GM23338 (cell line): ENCODE results near the gene OPN4. TPM values are rescaled to one million over a fixed set of nuclear protein-coding genes. Genes with fewer than 3 reads are reported as not detected.
"Not testable (repeated sequence)": the region's sequence is repeated elsewhere in the genome, so short reads cannot be mapped to it uniquely, and the experiment has no call there.

Experiments used
- ATAC-seq: fragments of 200-7000 bp; cut with Tn5 transposase; 3 replicates; pipeline ENCODE4 v1.9.1; 2020
- DNase-seq: peaks from one replicate; pipeline ENCODE4 v3.0.0-alpha.2; 2015; ENCODE audit warnings: low spot score
- H2AFZ ChIP-seq: fragments of 200-600 bp; sonication (generic); 2 replicates; pipeline ENCODE4 v1.8.0; 2016; ENCODE audit warnings: antibody characterized with exemption, mild to moderate bottlenecking, moderate library complexity
- H3F3A ChIP-seq: fragments of 200-600 bp; sonication (generic); replicated peaks from 2 replicates; pipeline ENCODE4 v1.8.0; 2017; ENCODE audit warnings: antibody characterized with exemption, mixed run types, low read depth
- H3K27ac ChIP-seq: fragments of 200-600 bp; sonication (generic); 2 replicates; pipeline ENCODE4 v1.6.1; 2016; ENCODE audit warnings: low read depth
- H3K27me3 ChIP-seq: fragments of 200-600 bp; sonication (generic); 2 replicates; pipeline ENCODE4 v1.8.0; 2016; ENCODE audit warnings: mild to moderate bottlenecking, mixed run types, moderate library complexity; ENCODE audit not compliant: insufficient read depth
- H3K36me3 ChIP-seq: fragments of 200-600 bp; sonication (generic); 2 replicates; pipeline ENCODE4 v1.8.0; 2016; ENCODE audit warnings: mild to moderate bottlenecking; ENCODE audit not compliant: insufficient read depth
- H3K4me1 ChIP-seq: fragments of 200-600 bp; sonication (generic); 2 replicates; pipeline ENCODE4 v1.8.0; 2016; ENCODE audit warnings: mild to moderate bottlenecking, moderate library complexity; ENCODE audit not compliant: insufficient read depth
- H3K4me2 ChIP-seq: fragments of 200-600 bp; sonication (generic); 2 replicates; pipeline ENCODE4 v1.7.1; 2017; ENCODE audit warnings: mixed run types
- H3K4me3 ChIP-seq: fragments of 200-600 bp; sonication (generic); 2 replicates; pipeline ENCODE4 v1.6.1; 2016; ENCODE audit warnings: mixed run types
- H3K79me2 ChIP-seq: fragments of 200-600 bp; sonication (generic); replicated peaks from 2 replicates; pipeline ENCODE4 v1.8.0; 2017; ENCODE audit warnings: mild to moderate bottlenecking; ENCODE audit not compliant: insufficient read depth
- H3K9me2 ChIP-seq: fragments of 200-600 bp; sonication (generic); 2 replicates; pipeline ENCODE4 v1.8.0; 2017; ENCODE audit not compliant: insufficient read depth
- H4K20me1 ChIP-seq: fragments of 200-600 bp; sonication (generic); replicated peaks from 2 replicates; pipeline ENCODE4 v1.8.0; 2017; ENCODE audit warnings: mild to moderate bottlenecking; ENCODE audit not compliant: insufficient read depth
- H3K27ac Mint-ChIP-seq: 2 replicates; pipeline ENCODE4 v1.8.0; 2020; ENCODE audit warnings: inconsistent platforms, mild to moderate bottlenecking, moderate library complexity, mixed read lengths
- H3K27me3 Mint-ChIP-seq: 3 replicates; pipeline ENCODE4 v1.8.0; 2022; ENCODE audit warnings: low read depth, mild to moderate bottlenecking, moderate library complexity, mixed read lengths, inconsistent platforms; ENCODE audit not compliant: insufficient read depth, poor library complexity
- H3K36me3 Mint-ChIP-seq: 3 replicates; pipeline ENCODE4 v1.8.0; 2021; ENCODE audit warnings: low read depth, mild to moderate bottlenecking, inconsistent platforms, moderate library complexity, mixed read lengths
- H3K4me1 Mint-ChIP-seq: 3 replicates; pipeline ENCODE4 v1.8.0; 2020; ENCODE audit warnings: mild to moderate bottlenecking, inconsistent platforms, mixed read lengths
- H3K4me3 Mint-ChIP-seq: 3 replicates; pipeline ENCODE4 v1.8.0; 2021; ENCODE audit warnings: moderate library complexity, mild to moderate bottlenecking, inconsistent platforms, mixed read lengths
- H3K9me3 Mint-ChIP-seq: 3 replicates; pipeline ENCODE4 v1.8.0; 2020; ENCODE audit warnings: moderate library complexity, mild to moderate bottlenecking, inconsistent platforms, mixed read lengths
- CREB1 ChIP-seq: fragments of 250-450 bp; sonication (Bioruptor Pico); IDR thresholded peaks from 2 replicates; pipeline ENCODE4 v1.5.0; 2020; ENCODE audit warnings: low read depth, mild to moderate bottlenecking, moderate library complexity
- CTCF ChIP-seq, 2 experiments: fragments of 200-600 bp in 1 of 2; sonication (generic) in 1 of 2; conservative IDR thresholded peaks; 2 replicates each; pipeline versions ENCODE4 v1.5.1 to v1.6.1; 2016 to 2017; ENCODE audit warnings: antibody characterized with exemption in 2 of 2, low read depth in 2 of 2, mild to moderate bottlenecking in 2 of 2, moderate library complexity in 1 of 2
- EZH2 ChIP-seq: fragments of 200-600 bp; sonication (generic); IDR thresholded peaks from one replicate; pipeline ENCODE4 v1.8.0; 2017; ENCODE audit warnings: antibody characterized with exemption, mild to moderate bottlenecking, low read depth; ENCODE audit not compliant: unreplicated experiment
- EZH2phosphoT487 ChIP-seq: fragments of 200-600 bp; sonication (generic); IDR thresholded peaks from one replicate; pipeline ENCODE4 v1.8.1; 2018; ENCODE audit warnings: antibody characterized with exemption; ENCODE audit not compliant: unreplicated experiment
- JUNB ChIP-seq: IDR thresholded peaks from one replicate; pipeline ENCODE4 v1.6.1; 2016; ENCODE audit warnings: antibody characterized with exemption; ENCODE audit not compliant: unreplicated experiment
- NANOG ChIP-seq: IDR thresholded peaks from 2 replicates; pipeline ENCODE4 v1.6.1; 2016; ENCODE audit warnings: antibody characterized with exemption, borderline replicate concordance
- POLR2AphosphoS5 ChIP-seq: IDR thresholded peaks from 2 replicates; pipeline ENCODE4 v1.6.1; 2016; ENCODE audit warnings: antibody characterized with exemption, low read depth
- STAT1 ChIP-seq: IDR thresholded peaks from one replicate; pipeline ENCODE4 v1.6.1; 2016; ENCODE audit warnings: antibody characterized with exemption; ENCODE audit not compliant: unreplicated experiment
- ZNF114 ChIP-seq: fragments of 250-450 bp; sonication (Bioruptor Pico); IDR thresholded peaks from 2 replicates; pipeline ENCODE4 v1.5.0; 2020; ENCODE audit warnings: mild to moderate bottlenecking, moderate library complexity
- polyA plus RNA-seq: library from polyadenylated mRNA; unstranded; fragments of >200 nt; fragmentation: Nextera tagmentation; extraction: Ambion mirVana; gene quantifications from 2 replicates; pipeline ENCODE4 v1.2.1, GENCODE V29; 2016
- total RNA-seq: library from RNA; depleted of rRNA; stranded (reverse); fragments of >200 nt; shearing (Covaris generic); gene quantifications from 2 replicates; pipeline ENCODE4 v1.2.3, GENCODE V29; 2014
- TF ChIP-seq, protein P1 (sequence below): IDR thresholded peaks from 2 replicates; pipeline ENCODE4 v1.6.1; 2016; ENCODE audit warnings: antibody characterized with exemption

The OPN4 gene
- total and polyA plus RNA-seq, 2 experiments from 2014 or later, result not detected

GRCh38 chr10:86613905-86614304, 40.4 kb upstream of the OPN4 start (continued):
- TF ChIP-seq, protein P1, sequence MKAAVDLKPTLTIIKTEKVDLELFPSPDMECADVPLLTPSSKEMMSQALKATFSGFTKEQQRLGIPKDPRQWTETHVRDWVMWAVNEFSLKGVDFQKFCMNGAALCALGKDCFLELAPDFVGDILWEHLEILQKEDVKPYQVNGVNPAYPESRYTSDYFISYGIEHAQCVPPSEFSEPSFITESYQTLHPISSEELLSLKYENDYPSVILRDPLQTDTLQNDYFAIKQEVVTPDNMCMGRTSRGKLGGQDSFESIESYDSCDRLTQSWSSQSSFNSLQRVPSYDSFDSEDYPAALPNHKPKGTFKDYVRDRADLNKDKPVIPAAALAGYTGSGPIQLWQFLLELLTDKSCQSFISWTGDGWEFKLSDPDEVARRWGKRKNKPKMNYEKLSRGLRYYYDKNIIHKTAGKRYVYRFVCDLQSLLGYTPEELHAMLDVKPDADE, result no peak
- TF ChIP-seq CTCF (conservative IDR thresholded peaks at IDR 0.05; ENCODE audit: low read depth in 2 of 2), result no peak

DNA sequence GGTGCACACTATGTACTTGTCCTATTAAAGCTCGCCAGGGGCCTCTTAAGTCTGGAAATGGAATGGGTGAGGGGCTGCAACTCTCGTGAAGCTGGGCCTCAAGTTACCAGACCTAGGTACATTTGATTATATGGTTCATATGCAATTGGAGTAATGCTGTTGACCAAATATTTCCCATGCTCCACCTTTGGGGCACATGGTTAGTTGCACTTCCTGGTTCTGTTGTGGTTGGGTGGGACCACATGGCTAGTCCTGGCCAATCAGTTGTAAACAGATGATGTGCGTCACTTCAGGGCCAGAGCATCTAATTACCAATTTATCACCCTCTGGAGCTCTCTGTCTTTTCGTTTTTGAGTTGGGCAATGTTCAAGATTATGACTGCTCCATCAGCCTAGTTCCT, 39.5 kb upstream of the OPN4 start:
- H3K4me1 ChIP-seq, result no peaks in the 10 kb centered on the region
- TF ChIP-seq ZNF114 (CRISPR knock-in tag), result no peak
- no peak for TF ChIP-seq STAT1
- no peak for TF ChIP-seq NANOG
- TF ChIP-seq POLR2AphosphoS5, result no peak
- TF ChIP-seq EZH2phosphoT487, result no peak
- TF ChIP-seq JUNB, result no peak
- TF ChIP-seq CREB1, result no peak
- TF ChIP-seq, protein P1, result no peak
- no peak for TF ChIP-seq EZH2
- no peaks in the 10 kb centered on the region; the same call in 2 of the 3 replicates for H3K9me3 Mint-ChIP-seq
- no peaks in the 10 kb centered on the region for H3F3A ChIP-seq
- no peak overlapping the region for H3K4me3 Mint-ChIP-seq
- H3K9me2 ChIP-seq, result peaks cover 4% of the 10 kb centered on the region; the same call in 1 of the 2 replicates
- H2AFZ ChIP-seq, result peak overlapping the region; percentile 76; the same call in 1 of the 2 replicates
- H3K4me2 ChIP-seq, result no peak overlapping the region
- H4K20me1 ChIP-seq, result no peaks in the 10 kb centered on the region
- DNase-seq, result no peak
- no peak overlapping the region for H3K27ac ChIP-seq
- H3K27ac Mint-ChIP-seq, result no peak overlapping the region
- no peaks in the 10 kb centered on the region for H3K27me3 Mint-ChIP-seq
- H3K27me3 ChIP-seq, result no peaks in the 10 kb centered on the region
- ATAC-seq, result no peak
- H3K4me3 ChIP-seq, result no peak overlapping the region
- no peaks in the 10 kb centered on the region for H3K36me3 Mint-ChIP-seq
- H3K36me3 ChIP-seq, result no peaks in the 10 kb centered on the region
- no peaks in the 10 kb centered on the region for H3K4me1 Mint-ChIP-seq
- H3K79me2 ChIP-seq, result no peaks in the 10 kb centered on the region

DNA sequence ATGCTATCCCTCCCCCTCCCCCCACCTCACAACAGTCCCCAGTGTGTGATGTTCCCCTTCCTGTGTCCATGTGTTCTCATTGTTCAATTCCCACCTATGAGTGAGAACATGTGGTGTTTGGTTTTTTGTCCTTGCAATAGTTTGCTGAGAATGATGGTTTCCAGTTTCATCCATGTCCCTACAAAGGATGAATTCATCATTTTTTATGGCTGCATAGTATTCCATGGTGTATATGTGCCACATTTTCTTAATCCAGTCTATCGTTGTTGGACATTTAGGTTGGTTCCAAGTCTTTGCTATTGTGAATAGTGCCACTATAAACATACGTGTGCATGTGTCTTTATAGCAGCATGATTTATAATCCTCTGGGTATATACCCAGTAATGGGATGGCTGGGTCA, 37.1 kb upstream of the OPN4 start:
- not testable (repeated sequence) for H3F3A ChIP-seq, ATAC-seq, H3K36me3 Mint-ChIP-seq, H2AFZ ChIP-seq, DNase-seq, H3K9me2 ChIP-seq, H3K36me3 ChIP-seq, H3K4me3 ChIP-seq, H3K4me2 ChIP-seq, H3K27me3 ChIP-seq, H4K20me1 ChIP-seq, H3K4me1 ChIP-seq, H3K79me2 ChIP-seq, H3K27me3 Mint-ChIP-seq, H3K4me1 Mint-ChIP-seq, H3K4me3 Mint-ChIP-seq, H3K27ac ChIP-seq, H3K9me3 Mint-ChIP-seq, H3K27ac Mint-ChIP-seq
